IPS-15b (cell line): ENCODE data around the gene PSORS1C2.

Source experiments
- H3K27me3 ChIP-seq: one replicate; pipeline ENCODE4 v1.6.1; 2013; ENCODE audit warnings: low read length; ENCODE audit not compliant: control insufficient read depth, insufficient read depth
- H3K36me3 ChIP-seq: one replicate; pipeline ENCODE4 v1.6.1; 2013; ENCODE audit warnings: low read length; ENCODE audit not compliant: control insufficient read depth, insufficient read depth
- H3K4me1 ChIP-seq: one replicate; pipeline ENCODE4 v1.6.1; 2013; ENCODE audit warnings: mild to moderate bottlenecking, low read length; ENCODE audit not compliant: control insufficient read depth, insufficient read depth
- H3K4me3 ChIP-seq: one replicate; pipeline ENCODE4 v1.5.1; 2013; ENCODE audit warnings: low read depth, low read length
- H3K9ac ChIP-seq: one replicate; pipeline ENCODE4 v1.6.1; 2013; ENCODE audit warnings: low read depth, mild to moderate bottlenecking, low read length
- H3K9me3 ChIP-seq: one replicate; pipeline ENCODE4 v1.6.1; 2013; ENCODE audit warnings: mild to moderate bottlenecking, low read length; ENCODE audit not compliant: control insufficient read depth, insufficient read depth

Gene PSORS1C2

GRCh38 chr6:31129130-31129529 is 9.7 kb downstream of the PSORS1C2 start:
- no peaks in the 10 kb centered on the region for H3K9me3 ChIP-seq
- no peaks in the 10 kb centered on the region for H3K4me1 ChIP-seq
- no peak overlapping the region for H3K4me3 ChIP-seq
- H3K27me3 ChIP-seq: no peaks in the 10 kb centered on the region
- no peak overlapping the region for H3K9ac ChIP-seq
- no peaks in the 10 kb centered on the region for H3K36me3 ChIP-seq

- Histone ChIP-seq H3K36me3 (no peaks in the 10 kb centered on the region), H3K4me3 (no peak overlapping the region), H3K9ac (no peak overlapping the region), H3K9me3 (no peaks in the 10 kb centered on the region), H3K27me3 (no peaks in the 10 kb centered on the region), H3K4me1 (no peaks in the 10 kb centered on the region)
Measured at GRCh38 chr6:31128093-31128676, 10.7 kb downstream of the PSORS1C2 start.

- Histone ChIP-seq H3K4me1 (no peaks in the 10 kb centered on the region), H3K27me3 (no peaks in the 10 kb centered on the region), H3K9ac (no peak overlapping the region), H3K4me3 (no peak overlapping the region), H3K36me3 (no peaks in the 10 kb centered on the region), H3K9me3 (no peaks in the 10 kb centered on the region)
Measured at GRCh38 chr6:31126396-31127175, 12.3 kb downstream of the PSORS1C2 start.

- H3K9ac ChIP-seq: no peak overlapping the region
- no peaks in the 10 kb centered on the region for H3K4me1 ChIP-seq
- no peaks in the 10 kb centered on the region for H3K36me3 ChIP-seq
- no peaks in the 10 kb centered on the region for H3K9me3 ChIP-seq
- no peak overlapping the region for H3K4me3 ChIP-seq
- H3K27me3 ChIP-seq: no peaks in the 10 kb centered on the region
Measured at GRCh38 chr6:31125586-31126363, 13.1 kb downstream of the PSORS1C2 start.

GRCh38 chr6:31125162-31125561 is 13.7 kb downstream of the PSORS1C2 start:
- no peak overlapping the region for H3K9ac ChIP-seq

GRCh38 chr6:31122791-31123706 is 15.8 kb downstream of the PSORS1C2 start:
- Histone ChIP-seq H3K9ac (no peak overlapping the region), H3K9me3 (no peaks in the 10 kb centered on the region), H3K27me3 (no peaks in the 10 kb centered on the region), H3K4me3 (no peak overlapping the region), H3K4me1 (no peaks in the 10 kb centered on the region), H3K36me3 (peaks cover 2% of the 10 kb centered on the region)

More at GRCh38 chr6:31125162-31125561, 13.7 kb downstream of the PSORS1C2 start:
- Histone ChIP-seq H3K27me3 (no peaks in the 10 kb centered on the region), H3K4me1 (no peaks in the 10 kb centered on the region), H3K9me3 (no peaks in the 10 kb centered on the region), H3K36me3 (no peaks in the 10 kb centered on the region), H3K4me3 (no peak overlapping the region)

GRCh38 chr6:31121131-31121790 is 17.6 kb downstream of the PSORS1C2 start:
- Histone ChIP-seq H3K4me1 (no peaks in the 10 kb centered on the region), H3K4me3 (no peak overlapping the region), H3K27me3 (no peaks in the 10 kb centered on the region), H3K9me3 (no peaks in the 10 kb centered on the region), H3K36me3 (peaks cover 2% of the 10 kb centered on the region), H3K9ac (no peak overlapping the region)

- Histone ChIP-seq H3K9me3 (no peaks in the 10 kb centered on the region), H3K9ac (no peak within 1 kb of the TSS), H3K4me3 (no peak within 1 kb of the TSS), H3K27me3 (no peaks in the 10 kb centered on the region), H3K36me3 (peaks cover 2% of the 10 kb centered on the region), H3K4me1 (no peaks in the 10 kb centered on the region)
Measured at GRCh38 chr6:31120151-31120915, 18.5 kb downstream of the PSORS1C2 start, which contains the start of gene CDSN. Gene CDSN, minus strand, starts transcription at chr6:31120446. Its CDS starts 27 bp downstream, at chr6:31120419.

- Histone ChIP-seq H3K9me3 (no peaks in the 10 kb centered on the region), H3K27me3 (peaks cover 1% of the 10 kb centered on the region), H3K36me3 (peaks cover 2% of the 10 kb centered on the region), H3K9ac (no peak overlapping the region), H3K4me3 (no peak overlapping the region), H3K4me1 (peaks cover 13% of the 10 kb centered on the region)
Measured at GRCh38 chr6:31118178-31118577, 20.7 kb downstream of the PSORS1C2 start.

- H3K4me3 ChIP-seq: no peak overlapping the region
- no peak overlapping the region for H3K9ac ChIP-seq
- peaks cover 2% of the 10 kb centered on the region for H3K36me3 ChIP-seq
- no peaks in the 10 kb centered on the region for H3K9me3 ChIP-seq
- peaks cover 7% of the 10 kb centered on the region for H3K27me3 ChIP-seq
- H3K4me1 ChIP-seq: peaks cover 13% of the 10 kb centered on the region
Measured at GRCh38 chr6:31116661-31117385, 22.0 kb downstream of the PSORS1C2 start.
